BJ (cell line): ENCODE measurements around the gene NR2F2. TPM values are rescaled to one million over a fixed set of nuclear protein-coding genes. Genes with fewer than 3 reads are reported as not detected.

Experiments
- CTCF ChIA-PET: fragments of 350-600 bp; formaldehyde crosslinking; extraction: SDS; loops from one replicate; lab custom pipeline; 2021; ENCODE audit warnings: antibody characterized with exemption, inconsistent platforms; lab: Yijun Ruan, JAX
- POLR2A ChIA-PET: fragments of 300-600 bp; sonication (Branson Sonifier 250); formaldehyde crosslinking; extraction: SDS; loops from one replicate; lab custom pipeline; 2021; ENCODE audit warnings: antibody characterized with exemption; lab: Charles Lee
- DNase-seq: peaks from one replicate; pipeline ENCODE4 v3.0.0-alpha.2; 2011; ENCODE audit warnings: low read depth
- H3K27me3 ChIP-seq: 2 replicates; pipeline ENCODE4 v1.6.0; 2011; ENCODE audit warnings: low read length; ENCODE audit not compliant: control insufficient read depth, insufficient read depth
- H3K36me3 ChIP-seq: 2 replicates; pipeline ENCODE4 v1.5.1; 2011; ENCODE audit warnings: low read length; ENCODE audit not compliant: control insufficient read depth, insufficient read depth
- H3K4me3 ChIP-seq: 2 replicates; pipeline ENCODE4 v1.5.1; 2011; ENCODE audit warnings: low read depth, mild to moderate bottlenecking, control low read depth, low read length
- polyA plus RNA-seq: library from polyadenylated mRNA; depleted of rRNA; stranded (reverse); fragments of >200 nt; gene quantifications from 2 replicates; pipeline ENCODE4 v1.2.3, GENCODE V29; 2011
- TF ChIP-seq, protein P1 (sequence below): IDR thresholded peaks from 2 replicates; pipeline ENCODE4 v1.5.1; 2011; ENCODE audit warnings: low read depth, mild to moderate bottlenecking, control low read depth, inconsistent platforms, low read length, moderate library complexity; ENCODE audit not compliant: insufficient read depth

Gene NR2F2
- polyA plus RNA-seq, 1 experiment = 50.0 TPM

DNA sequence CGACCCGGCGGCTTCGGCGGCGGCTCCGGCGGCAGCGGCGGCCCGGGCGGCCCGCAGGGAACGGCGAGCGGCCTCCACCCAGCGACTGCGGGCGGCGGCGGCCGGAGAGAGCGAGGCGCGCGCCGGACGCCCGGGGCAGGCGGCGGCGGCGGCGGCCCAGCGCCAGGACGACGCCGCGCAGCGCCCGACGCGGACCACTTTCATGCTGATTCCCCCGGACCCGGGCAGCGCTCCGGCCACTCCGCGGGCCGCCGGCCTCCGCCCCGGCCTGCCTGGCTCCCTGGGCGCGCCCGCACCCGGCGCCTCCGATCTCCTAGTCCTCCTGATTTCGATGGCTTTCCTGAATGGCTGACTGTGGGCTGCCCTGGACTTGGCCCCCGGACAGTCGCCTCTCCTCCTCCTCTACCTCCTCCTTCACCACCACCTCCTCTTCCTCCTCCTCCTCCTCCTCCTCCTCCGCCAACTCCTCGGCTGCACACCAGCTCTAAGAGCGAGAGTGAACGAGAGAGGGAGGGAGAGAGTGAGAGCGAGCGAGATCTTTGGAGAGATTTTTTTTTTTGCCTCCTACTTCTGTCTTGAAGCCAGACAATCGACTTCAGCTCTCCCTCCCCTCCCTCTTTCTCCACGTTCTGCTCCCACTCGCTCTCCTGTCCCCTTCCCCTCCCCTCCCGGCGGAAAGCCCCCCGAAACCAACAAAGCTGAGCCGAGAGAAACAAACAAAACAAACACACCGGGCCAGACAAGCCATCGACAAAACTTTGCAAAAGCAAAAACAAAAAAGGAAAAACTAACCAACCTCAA is 844 bp downstream of the NR2F2 start:
- Histone ChIP-seq H3K36me3 (peaks cover 18% of the 10 kb centered on the region), H3K27me3 (no peaks in the 10 kb centered on the region), H3K4me3 (peak overlapping the region; percentile 66)
- TF ChIP-seq, protein P1, sequence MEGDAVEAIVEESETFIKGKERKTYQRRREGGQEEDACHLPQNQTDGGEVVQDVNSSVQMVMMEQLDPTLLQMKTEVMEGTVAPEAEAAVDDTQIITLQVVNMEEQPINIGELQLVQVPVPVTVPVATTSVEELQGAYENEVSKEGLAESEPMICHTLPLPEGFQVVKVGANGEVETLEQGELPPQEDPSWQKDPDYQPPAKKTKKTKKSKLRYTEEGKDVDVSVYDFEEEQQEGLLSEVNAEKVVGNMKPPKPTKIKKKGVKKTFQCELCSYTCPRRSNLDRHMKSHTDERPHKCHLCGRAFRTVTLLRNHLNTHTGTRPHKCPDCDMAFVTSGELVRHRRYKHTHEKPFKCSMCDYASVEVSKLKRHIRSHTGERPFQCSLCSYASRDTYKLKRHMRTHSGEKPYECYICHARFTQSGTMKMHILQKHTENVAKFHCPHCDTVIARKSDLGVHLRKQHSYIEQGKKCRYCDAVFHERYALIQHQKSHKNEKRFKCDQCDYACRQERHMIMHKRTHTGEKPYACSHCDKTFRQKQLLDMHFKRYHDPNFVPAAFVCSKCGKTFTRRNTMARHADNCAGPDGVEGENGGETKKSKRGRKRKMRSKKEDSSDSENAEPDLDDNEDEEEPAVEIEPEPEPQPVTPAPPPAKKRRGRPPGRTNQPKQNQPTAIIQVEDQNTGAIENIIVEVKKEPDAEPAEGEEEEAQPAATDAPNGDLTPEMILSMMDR = no peak
- no peak for DNase-seq
- CTCF ChIA-PET = interaction anchor here (0.9 to 1.4 kb wide), 2 partner anchors 903 to 952 kb away, joined by 3 read pairs; no protein-coding TSS in a partner anchor
- POLR2A ChIA-PET = interaction anchor here (0.6 to 1.0 kb wide), 4 partner anchors 18 to 284 kb away, joined by 4 to 11 read pairs (median 7); no protein-coding TSS in a partner anchor

DNA sequence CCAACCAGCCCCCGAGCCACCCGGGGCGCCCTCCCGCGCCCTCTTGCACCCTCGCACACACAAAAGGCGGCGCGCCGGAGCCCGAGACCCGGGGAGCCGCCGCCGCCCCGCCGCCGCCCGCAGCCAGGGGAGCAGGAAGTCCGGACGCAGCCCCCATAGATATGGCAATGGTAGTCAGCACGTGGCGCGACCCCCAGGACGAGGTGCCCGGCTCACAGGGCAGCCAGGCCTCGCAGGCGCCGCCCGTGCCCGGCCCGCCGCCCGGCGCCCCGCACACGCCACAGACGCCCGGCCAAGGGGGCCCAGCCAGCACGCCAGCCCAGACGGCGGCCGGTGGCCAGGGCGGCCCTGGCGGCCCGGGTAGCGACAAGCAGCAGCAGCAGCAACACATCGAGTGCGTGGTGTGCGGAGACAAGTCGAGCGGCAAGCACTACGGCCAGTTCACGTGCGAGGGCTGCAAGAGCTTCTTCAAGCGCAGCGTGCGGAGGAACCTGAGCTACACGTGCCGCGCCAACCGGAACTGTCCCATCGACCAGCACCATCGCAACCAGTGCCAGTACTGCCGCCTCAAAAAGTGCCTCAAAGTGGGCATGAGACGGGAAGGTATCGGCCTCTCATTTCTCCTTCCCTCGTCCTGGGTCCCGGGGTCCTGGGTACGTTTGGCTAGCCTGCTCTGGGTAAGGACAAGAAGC is 1.6 kb downstream of the NR2F2 start:
- TF ChIP-seq, protein P1 = no peak
- Histone ChIP-seq H3K4me3 (peak overlapping the region; percentile 66), H3K36me3 (peaks cover 19% of the 10 kb centered on the region), H3K27me3 (no peaks in the 10 kb centered on the region)
- CTCF ChIA-PET = interaction anchor here (1.4 kb wide), 1 partner anchor 902 kb away, joined by 3 read pairs; no protein-coding TSS in a partner anchor
- POLR2A ChIA-PET = interaction anchor here (1.0 kb wide), 1 partner anchor 285 kb away, joined by 11 read pairs; no protein-coding TSS in a partner anchor
- no peak for DNase-seq

DNA sequence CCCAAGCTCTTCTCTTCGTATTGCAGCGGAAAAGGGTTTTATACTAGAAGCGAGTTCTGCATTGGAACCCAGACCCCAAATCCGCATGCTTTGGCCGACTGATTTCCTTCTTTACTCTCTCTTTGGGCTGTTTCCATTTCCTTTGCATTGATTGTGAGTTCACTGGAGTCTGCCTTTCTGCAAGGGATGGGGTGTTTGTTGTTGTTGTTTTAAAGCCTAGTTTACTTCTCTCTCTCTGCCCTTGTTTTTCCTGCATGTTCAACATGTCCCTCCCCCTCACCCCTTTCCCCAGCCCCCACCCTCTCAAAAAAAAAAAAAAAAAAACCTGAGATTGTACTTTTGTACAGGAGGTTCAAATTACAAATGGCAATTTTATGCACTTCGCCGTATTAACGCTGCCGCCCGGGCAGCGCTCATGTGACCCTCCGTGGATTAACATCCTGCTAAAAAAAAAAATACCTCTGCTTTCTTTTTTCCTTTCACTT is 2.2 kb downstream of the NR2F2 start:
- DNase-seq = no peak
- no peaks in the 10 kb centered on the region for H3K27me3 ChIP-seq
- H3K4me3 ChIP-seq = peak overlapping the region; percentile 66
- CTCF ChIA-PET = interaction anchor here (1.4 kb wide), 1 partner anchor 902 kb away, joined by 3 read pairs; no protein-coding TSS in a partner anchor
- peaks cover 22% of the 10 kb centered on the region for H3K36me3 ChIP-seq
- POLR2A ChIA-PET = no interaction called here
- TF ChIP-seq, protein P1 = no peak

DNA sequence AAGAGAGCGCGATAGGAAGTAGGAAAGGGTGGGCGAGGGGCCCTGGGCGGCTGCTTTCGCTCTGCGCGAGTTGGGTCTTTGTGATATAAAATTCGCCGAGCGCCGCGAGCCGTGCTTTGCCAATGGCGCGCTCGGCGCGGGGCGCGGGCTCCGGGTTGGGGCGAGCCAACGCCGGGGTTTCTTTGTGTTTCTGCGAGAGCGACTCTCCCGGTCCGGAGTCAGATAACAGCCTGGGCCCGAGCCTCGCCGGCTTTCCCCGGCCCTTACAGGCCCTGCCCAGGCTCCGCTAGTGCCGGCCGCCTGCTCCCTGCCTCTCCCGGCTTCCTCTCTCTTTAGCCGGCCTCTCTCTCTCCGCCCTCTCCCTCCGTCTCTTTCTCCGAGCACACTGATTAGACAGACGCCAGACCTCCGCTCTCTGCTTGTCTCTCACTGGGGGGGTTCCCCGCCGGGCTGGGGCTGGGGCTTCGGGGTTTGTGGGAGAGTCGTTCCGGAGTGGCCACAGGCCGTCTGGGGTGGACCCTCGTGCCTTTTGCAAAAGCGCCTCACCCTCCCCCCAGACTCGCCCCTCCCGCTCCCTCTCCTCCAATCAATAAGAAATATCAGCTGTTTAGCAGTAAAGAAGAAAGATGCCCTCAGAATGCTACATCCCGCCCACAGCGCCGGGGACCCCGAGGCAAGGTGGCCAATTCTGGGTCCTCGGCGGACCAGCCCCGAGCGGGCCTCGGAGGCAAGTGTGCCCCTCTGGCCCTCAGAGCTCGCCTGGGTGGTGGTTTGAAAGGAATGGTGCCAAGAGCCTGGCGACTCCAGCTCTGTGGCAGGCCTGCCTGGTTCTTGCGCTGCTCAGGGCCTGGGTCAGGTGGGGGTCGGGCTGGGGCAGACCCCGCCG is 2.9 kb downstream of the NR2F2 start:
- POLR2A ChIA-PET = no interaction called here
- no peak for DNase-seq
- H3K27me3 ChIP-seq = no peaks in the 10 kb centered on the region
- TF ChIP-seq, protein P1 = no peak
- peaks cover 22% of the 10 kb centered on the region for H3K36me3 ChIP-seq
- H3K4me3 ChIP-seq = peak overlapping the region; percentile 66
- CTCF ChIA-PET = interaction anchor here (1.4 kb wide), 1 partner anchor 901 kb away, joined by 3 read pairs; no protein-coding TSS in a partner anchor
